Measurements from ENCODE around the gene PRCD. TPM values are rescaled to one million over a fixed set of nuclear protein-coding genes. Genes with fewer than 3 reads are reported as not detected.

Gene PRCD
- total and polyA plus RNA-seq, 3 donors from 2014 or later: 3.2 to 4.6 (median 3.8) TPM

DNA sequence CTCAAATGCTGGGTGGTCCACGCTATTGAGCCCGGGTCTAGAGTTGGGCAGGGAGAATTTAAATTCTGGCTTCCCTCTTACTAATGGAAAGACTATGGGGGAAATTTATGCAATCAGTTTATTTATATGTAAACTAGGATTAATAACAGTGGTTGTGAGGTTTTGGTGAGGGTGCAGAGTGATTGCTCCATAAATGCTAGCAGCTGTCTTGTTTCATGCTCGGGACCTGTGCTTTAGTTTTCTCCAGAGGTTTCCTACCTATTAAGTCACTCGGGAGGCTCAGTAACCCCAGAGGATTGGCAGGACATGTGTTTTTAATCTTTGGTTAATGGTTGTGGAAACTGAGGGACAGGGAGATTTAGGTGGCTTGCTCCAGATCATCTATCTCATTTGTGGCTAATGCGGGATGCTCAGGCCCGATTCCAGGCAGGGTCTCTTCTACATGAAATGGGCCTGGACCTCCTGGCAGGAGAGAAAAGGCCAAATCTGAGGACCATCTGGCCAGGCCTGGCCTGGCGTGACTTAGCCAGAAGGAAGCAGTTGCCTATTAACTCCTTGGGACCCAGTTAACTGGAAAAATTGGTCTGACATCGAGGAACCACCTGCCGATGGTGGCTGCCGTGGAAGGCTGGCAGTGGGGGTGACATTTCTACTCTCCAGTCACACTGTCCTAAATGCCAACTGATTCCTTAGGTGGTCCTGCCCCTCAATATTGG lies 2.1 kb downstream of the PRCD start:
- 90 to 94% methylated on average over 10 of the region's 10 CpGs for WGBS, 2 donors
- Histone ChIP-seq H3K4me3 (no peak overlapping the region), H3K9me3 (no peaks in the 10 kb centered on the region), H3K36me3 (ENCODE audit: low read depth, missing control alignments) (no peaks in the 10 kb centered on the region), H3K27ac (no peak overlapping the region), H3K27me3 (no peaks in the 10 kb centered on the region), H3K4me1 (peaks cover 54% of the 10 kb centered on the region)
- no peak for DNase-seq
- TF ChIP-seq, protein P1, sequence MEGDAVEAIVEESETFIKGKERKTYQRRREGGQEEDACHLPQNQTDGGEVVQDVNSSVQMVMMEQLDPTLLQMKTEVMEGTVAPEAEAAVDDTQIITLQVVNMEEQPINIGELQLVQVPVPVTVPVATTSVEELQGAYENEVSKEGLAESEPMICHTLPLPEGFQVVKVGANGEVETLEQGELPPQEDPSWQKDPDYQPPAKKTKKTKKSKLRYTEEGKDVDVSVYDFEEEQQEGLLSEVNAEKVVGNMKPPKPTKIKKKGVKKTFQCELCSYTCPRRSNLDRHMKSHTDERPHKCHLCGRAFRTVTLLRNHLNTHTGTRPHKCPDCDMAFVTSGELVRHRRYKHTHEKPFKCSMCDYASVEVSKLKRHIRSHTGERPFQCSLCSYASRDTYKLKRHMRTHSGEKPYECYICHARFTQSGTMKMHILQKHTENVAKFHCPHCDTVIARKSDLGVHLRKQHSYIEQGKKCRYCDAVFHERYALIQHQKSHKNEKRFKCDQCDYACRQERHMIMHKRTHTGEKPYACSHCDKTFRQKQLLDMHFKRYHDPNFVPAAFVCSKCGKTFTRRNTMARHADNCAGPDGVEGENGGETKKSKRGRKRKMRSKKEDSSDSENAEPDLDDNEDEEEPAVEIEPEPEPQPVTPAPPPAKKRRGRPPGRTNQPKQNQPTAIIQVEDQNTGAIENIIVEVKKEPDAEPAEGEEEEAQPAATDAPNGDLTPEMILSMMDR (IDR thresholded peaks at IDR 0.05): no peak
- TF ChIP-seq POLR2A (IDR thresholded peaks at IDR 0.05): no peak
- intact Hi-C loops (cut with DNase I; ENCODE audit: low total_unique reads): no loop called here

DNA sequence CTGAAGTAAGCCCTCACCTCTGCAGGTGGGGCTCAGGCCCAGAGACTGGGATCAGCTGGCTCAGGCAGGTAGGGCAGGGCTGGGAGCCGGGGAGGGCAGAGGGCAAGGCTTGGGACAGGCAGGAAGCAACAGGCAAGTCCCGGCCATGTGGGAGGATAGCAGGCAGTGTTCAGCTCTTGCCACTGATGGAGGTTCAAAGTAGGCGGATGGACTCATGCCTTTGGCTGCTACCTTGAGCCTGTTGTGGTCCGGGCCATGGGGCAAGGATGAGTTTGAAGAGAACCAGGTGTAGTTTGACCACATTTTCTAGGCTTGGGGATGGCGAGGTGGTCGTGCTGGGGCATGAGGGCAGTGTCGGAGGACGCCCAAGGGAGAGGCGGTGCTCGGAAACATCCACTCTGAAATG lies 2.7 kb downstream of the PRCD start:
- TF ChIP-seq POLR2A (IDR thresholded peaks at IDR 0.05): no peak
- TF ChIP-seq, protein P1 (IDR thresholded peaks at IDR 0.05): no peak
- Histone ChIP-seq H3K4me1 (peaks cover 59% of the 10 kb centered on the region), H3K9me3 (no peaks in the 10 kb centered on the region), H3K36me3 (ENCODE audit: low read depth, missing control alignments) (no peaks in the 10 kb centered on the region), H3K27me3 (no peaks in the 10 kb centered on the region), H3K27ac (no peak overlapping the region), H3K4me3 (no peak overlapping the region)
- intact Hi-C loops (cut with DNase I; ENCODE audit: low total_unique reads): no loop called here
- WGBS, 2 donors: 74 to 88% methylated on average over 10 of the region's 10 CpGs
- DNase-seq: no peak

DNA sequence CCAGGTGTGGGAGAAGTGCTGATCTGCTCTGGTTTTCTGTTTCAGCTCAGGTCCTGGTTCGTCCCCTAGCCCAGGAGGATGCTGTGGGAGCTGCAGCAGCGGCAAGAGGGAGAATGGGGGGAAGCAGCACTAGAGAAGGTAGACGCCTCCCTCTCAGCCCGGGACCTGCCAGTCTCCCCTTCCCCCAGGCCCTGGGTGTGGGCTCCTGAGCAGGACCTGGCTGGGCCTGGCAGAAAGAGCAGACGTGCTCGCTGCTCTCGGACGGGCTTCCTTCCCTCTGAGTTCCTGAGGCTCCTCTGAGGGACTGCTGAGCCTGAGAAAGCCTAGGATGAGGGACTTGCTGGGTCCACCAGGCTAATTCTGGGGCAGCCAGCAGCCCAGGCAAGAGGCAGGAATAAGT lies 3.1 kb downstream of the PRCD start:
- no peaks in the 10 kb centered on the region for H3K9me3 ChIP-seq
- TF ChIP-seq, protein P1 (IDR thresholded peaks at IDR 0.05): no peak
- no peak for TF ChIP-seq POLR2A (IDR thresholded peaks at IDR 0.05)
- H3K27me3 ChIP-seq: no peaks in the 10 kb centered on the region
- WGBS, 2 donors: 81 to 82% methylated on average over 4 to 8 of the region's 8 CpGs
- intact Hi-C loops (cut with DNase I; ENCODE audit: low total_unique reads): no loop called here
- H3K36me3 ChIP-seq (ENCODE audit: low read depth, missing control alignments): no peaks in the 10 kb centered on the region
- DNase-seq: no peak
- no peak overlapping the region for H3K27ac ChIP-seq
- H3K4me3 ChIP-seq: no peak overlapping the region
- H3K4me1 ChIP-seq: peaks cover 59% of the 10 kb centered on the region

DNA sequence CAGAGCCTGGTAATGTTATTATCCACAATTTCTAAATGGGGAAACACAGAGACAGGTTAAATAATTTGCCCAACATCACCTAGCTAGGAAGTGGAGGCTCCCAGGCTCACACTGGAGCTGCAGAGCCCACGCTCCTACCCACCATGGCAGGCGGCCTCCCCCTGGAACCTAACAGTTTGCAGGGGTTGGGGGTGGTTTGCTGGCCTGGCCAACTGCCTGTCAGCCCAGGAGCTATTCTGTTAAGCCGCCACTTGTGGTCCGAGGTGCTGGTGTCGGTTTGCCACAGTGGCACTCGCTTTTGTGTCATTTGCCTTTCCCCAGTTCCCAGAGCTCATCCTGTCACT lies 3.6 kb downstream of the PRCD start:
- intact Hi-C loops (cut with DNase I; ENCODE audit: low total_unique reads): no loop called here
- 68 to 80% methylated on average over 1 to 6 of the region's 6 CpGs for WGBS, 2 donors
- no peaks in the 10 kb centered on the region for H3K9me3 ChIP-seq
- no peaks in the 10 kb centered on the region for H3K27me3 ChIP-seq
- H3K27ac ChIP-seq: no peak overlapping the region
- DNase-seq: no peak
- H3K4me3 ChIP-seq: no peak overlapping the region
- H3K36me3 ChIP-seq (ENCODE audit: low read depth, missing control alignments): no peaks in the 10 kb centered on the region
- TF ChIP-seq, protein P1 (IDR thresholded peaks at IDR 0.05): no peak
- TF ChIP-seq POLR2A (IDR thresholded peaks at IDR 0.05): no peak
- peaks cover 54% of the 10 kb centered on the region for H3K4me1 ChIP-seq

Data from testis (tissue), 3 donors.